HepG2 (cell line): ENCODE measurements around the gene ADH4. TPM values are rescaled to one million over a fixed set of nuclear protein-coding genes. Genes with fewer than 3 reads are reported as not detected.
"Not testable (repeated sequence)": the region's sequence is repeated elsewhere in the genome, so short reads cannot be mapped to it uniquely, and the experiment has no call there.

Source experiments
- ATAC-seq: fragments of 200-7000 bp; cut with Tn5 transposase; 3 replicates; pipeline ENCODE4 v1.9.1; 2020; ENCODE audit warnings: mild to moderate bottlenecking, moderate library complexity
- BruUV-seq: library from RNA; stranded (reverse); fragments of 400-500 nt; replicated peaks from 2 replicates; lab custom pipeline; 2021; lab: Mats Ljungman, UMichigan
- CTCF ChIA-PET: fragments of 300-600 bp; formaldehyde crosslinking; extraction: SDS; loops from one replicate; lab custom pipeline; 2021; ENCODE audit warnings: low total read pairs, inconsistent platforms, low intra/inter-chr PET ratio; lab: Yijun Ruan, JAX
- POLR2A ChIA-PET: fragments of 350-600 bp; sonication (Branson Sonifier 250); formaldehyde crosslinking; loops from one replicate; lab custom pipeline; 2020; ENCODE audit warnings: antibody characterized with exemption, inconsistent platforms; lab: Yijun Ruan, JAX
- DNase-seq: peaks from one replicate; pipeline ENCODE4 v3.0.0-alpha.2; 2015; ENCODE audit warnings: low spot score
- FAIRE-seq: peaks from 3 replicates; lab custom pipeline; 2011; peaks lifted over from hg19 to GRCh38; lab: Jason Lieb, UNC
- H2AFZ ChIP-seq: one replicate; pipeline ENCODE4 v1.6.1; 2011; ENCODE audit warnings: low read length, inconsistent platforms
- H3K27ac ChIP-seq: fragments of 300-600 bp; 3 replicates; pipeline ENCODE4 v1.8.0; 2011; ENCODE audit warnings: mixed run types, mild to moderate bottlenecking, mixed read lengths, low read length, inconsistent platforms; ENCODE audit not compliant: insufficient read depth; ENCODE audit errors: extremely low read length
- H3K27me3 ChIP-seq, 2 experiments: fragments of 200-600 bp in 1 of 2; 2 replicates in 1 of 2; 3 replicates in 1 of 2; pipeline versions ENCODE4 v1.6.0 to v1.8.0; 2011; ENCODE audit warnings: low read length in 2 of 2, mild to moderate bottlenecking in 2 of 2, moderate library complexity in 2 of 2, inconsistent platforms in 1 of 2; ENCODE audit not compliant: insufficient read depth in 2 of 2, control insufficient read depth in 1 of 2
- H3K36me3 ChIP-seq, 2 experiments: fragments of 200-600 bp in 1 of 2; replicated peaks in 1 of 2; 2 replicates in 1 of 2; 3 replicates in 1 of 2; pipeline versions ENCODE4 v1.5.1 to v1.8.0; 2011; ENCODE audit warnings: low read length in 2 of 2, inconsistent platforms in 1 of 2; ENCODE audit not compliant: insufficient read depth in 2 of 2, control insufficient read depth in 1 of 2
- H3K4me1 ChIP-seq: 2 replicates; pipeline ENCODE4 v1.5.1; 2012; ENCODE audit warnings: low read length, inconsistent platforms; ENCODE audit not compliant: insufficient read depth
- H3K4me2 ChIP-seq: 2 replicates; pipeline ENCODE4 v1.6.0; 2011; ENCODE audit warnings: low read depth, low read length, inconsistent platforms
- H3K4me3 ChIP-seq, 3 experiments: fragments of 200-600 bp in 1 of 3; sonication (generic), shearing (Covaris generic) in 1 of 3; replicated peaks in 1 of 3; 2 replicates each; pipeline ENCODE4 v1.5.1; 2011 to 2016; ENCODE audit warnings: low read length in 3 of 3, inconsistent platforms in 2 of 3, low read depth in 2 of 3, mild to moderate bottlenecking in 2 of 3, control low read depth in 1 of 3, mixed read lengths in 1 of 3; ENCODE audit not compliant: insufficient read depth in 1 of 3
- H3K79me2 ChIP-seq: one replicate; pipeline ENCODE4 v1.6.1; 2011; ENCODE audit warnings: low read length, inconsistent platforms; ENCODE audit not compliant: insufficient read depth
- H3K9ac ChIP-seq: 2 replicates; pipeline ENCODE4 v1.6.0; 2011; ENCODE audit warnings: mild to moderate bottlenecking, low read depth, low read length, inconsistent platforms; ENCODE audit not compliant: insufficient read depth
- H3K9me3 ChIP-seq: 2 replicates; pipeline ENCODE4 v1.5.1; 2012; ENCODE audit warnings: mild to moderate bottlenecking, low read length
- H4K20me1 ChIP-seq: 2 replicates; pipeline ENCODE4 v1.6.0; 2011; ENCODE audit warnings: inconsistent platforms, mild to moderate bottlenecking, low read length, moderate library complexity; ENCODE audit not compliant: insufficient read depth
- RBFOX2 ChIP-seq: fragments of 200-400 bp; formaldehyde crosslinking; IDR thresholded peaks from 2 replicates; pipeline ENCODE4 v1.6.1; 2017; ENCODE audit warnings: low read depth, mild to moderate bottlenecking, low read length
- TAF1 ChIP-seq: sonication (generic); formaldehyde crosslinking; IDR thresholded peaks from 2 replicates; pipeline ENCODE4 v1.4.0; 2020; ENCODE audit warnings: missing genetic modification reagents
- WGBS: methylation state at CpG from one replicate; pipeline ENCODE4 v1.1.6; 2017; ENCODE audit warnings: low lambda C conversion rate; 5-methylcytosine and 5-hydroxymethylcytosine counted together
- in situ Hi-C: cut with HindIII; loops from 2 replicates; pipeline ENCODE4 v1.10.0; 2017; ENCODE audit warnings: low pct_unique_long_range_greater_than_20kb; ENCODE audit not compliant: extremely low pct_ligation_motif_present
- intact Hi-C: fragments of 100-400 bp; cut with micrococcal nuclease; formaldehyde crosslinking; loops from one replicate; pipeline ENCODE4 v1.10.0; 2022; ENCODE audit not compliant: unreplicated experiment
- polyA plus RNA-seq, 8 experiments: library from polyadenylated mRNA; depleted of rRNA in 3 of 8; stranded (reverse) in 7 of 8; unstranded in 1 of 8; fragments of >200 nt; fragmentation: Illumina TruSeq in 4 of 8; extraction: Trizol in 4 of 8; gene quantifications; 2 replicates each; pipeline versions ENCODE4 v1.2.1 to v1.2.3, GENCODE V29; 2011 to 2016; ENCODE audit warnings: low read depth in 4 of 8, missing spikeins in 1 of 8, mixed read lengths in 1 of 8; ENCODE audit not compliant: insufficient read depth in 1 of 8
- total RNA-seq, 5 experiments: library from RNA; depleted of rRNA; stranded (reverse); fragments of >200 nt; fragmentation: Illumina TruSeq; extraction: Trizol; gene quantifications; 2 replicates each; pipeline ENCODE4 v1.2.3, GENCODE V29; 2016; ENCODE audit warnings: low read depth in 1 of 5
- TF ChIP-seq, protein P1 (sequence below): sonication (generic); formaldehyde crosslinking; IDR thresholded peaks from 2 replicates; pipeline ENCODE4 v1.5.0; 2020; ENCODE audit warnings: mild to moderate bottlenecking, missing genetic modification reagents, moderate library complexity

Gene ADH4
- total and polyA plus RNA-seq, 2 of the 13 experiments (the other 11 are each of a cell fraction or from before 2014, with no cell fraction given): 24.3 to 31.1 TPM

DNA sequence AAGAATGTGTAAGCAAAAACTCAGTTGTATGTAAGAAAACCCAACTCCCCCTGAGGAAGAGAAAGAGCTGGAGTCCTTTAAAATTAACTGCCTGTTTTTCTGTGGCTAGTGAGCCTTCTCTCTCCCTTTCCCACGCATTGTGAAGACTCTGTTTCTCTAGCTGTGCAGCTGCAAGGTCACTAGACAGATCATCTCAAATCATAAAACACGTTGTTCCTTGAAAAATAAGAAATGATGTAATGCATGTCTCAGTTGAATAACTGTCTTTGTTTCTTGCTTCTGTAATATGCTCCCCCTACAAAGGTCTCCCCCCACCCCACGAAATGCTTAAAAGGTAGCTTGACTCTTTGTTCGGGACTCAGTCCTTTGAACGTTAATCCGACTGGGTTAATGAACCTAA is 63.2 kb downstream of the ADH4 start:
- in situ Hi-C loops, H3K4me3 ChIP-seq, H3K27ac ChIP-seq, H3K4me2 ChIP-seq, H3K27me3 ChIP-seq, FAIRE-seq, ATAC-seq, H2AFZ ChIP-seq, DNase-seq, H3K9me3 ChIP-seq, CTCF ChIA-PET, H3K9ac ChIP-seq: not testable (repeated sequence)
- peaks cover 25 to 91% of the 10 kb centered on the region in 2 experiments for H3K36me3 ChIP-seq
- peaks cover 16% of the 10 kb centered on the region for H4K20me1 ChIP-seq
- POLR2A ChIA-PET: interaction anchor here (0.9 kb wide), 1 partner anchor 86 kb away, joined by 3 read pairs; the partner anchor contains the start of gene METAP1
- intact Hi-C loops: loop anchor here (10.0 kb wide), 2 partner anchors 134 to 384 kb away; partner anchors contain the start of gene ADH6
- TF ChIP-seq RBFOX2: 0 out of 2 replicates have a peak, but pooled peaks have one; percentile 43
- whole genome bisulfite sequencing: 77% methylated on average over 6 of the region's 6 CpGs
- peaks cover 74% of the 10 kb centered on the region for H3K4me1 ChIP-seq
- H3K79me2 ChIP-seq: peaks cover 44% of the 10 kb centered on the region
- TSS peak; percentile 4 for BruUV-seq

DNA sequence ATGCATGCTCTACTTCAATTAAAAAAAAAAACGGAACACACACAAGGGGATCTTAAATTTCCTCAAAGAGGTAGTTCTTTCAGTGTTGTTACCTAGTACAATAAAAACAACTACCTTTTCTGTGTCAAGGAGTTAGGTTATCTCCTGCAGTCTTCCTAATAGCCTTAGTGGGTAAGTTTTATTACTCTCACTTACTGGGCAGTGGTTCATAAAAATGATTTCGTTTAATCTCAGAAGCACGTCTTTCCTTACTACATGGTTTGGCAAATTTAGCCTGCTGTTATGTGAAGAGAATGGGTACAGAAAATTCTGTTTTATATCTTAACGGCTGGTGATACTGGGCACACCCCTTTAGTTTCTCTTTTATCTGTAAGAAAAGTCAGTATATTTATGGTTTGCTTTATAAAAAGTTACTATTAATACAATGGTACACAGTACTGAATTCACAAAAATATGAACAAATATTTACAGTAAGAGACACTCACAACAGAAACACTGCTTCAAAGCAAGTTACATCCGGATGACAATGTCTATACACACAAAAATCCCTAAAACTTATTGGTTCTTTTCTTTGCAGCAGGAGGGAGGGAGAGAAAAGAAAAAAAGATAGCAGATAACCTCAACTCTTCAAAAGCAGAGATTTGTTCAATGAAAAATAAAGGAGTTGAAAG is 64.3 kb downstream of the ADH4 start:
- FAIRE-seq (no peak), ATAC-seq (no peak), DNase-seq (no peak)
- ChIA-PET CTCF (no interaction called here), POLR2A (interaction anchor here (0.9 to 1.7 kb wide), 3 partner anchors 9 to 324 kb away, joined by 4 to 6 read pairs (median 4); partner anchors contain the start of genes ADH5 and METAP1)
- no peak overlapping the region for H2AFZ ChIP-seq
- in situ Hi-C loops (no loop called here), intact Hi-C loops (loop anchor here (5.0 to 10.0 kb wide), 3 partner anchors 135 to 808 kb away; partner anchors contain the start of gene ADH6)
- H3K9ac ChIP-seq: no peak overlapping the region
- no peak for TF ChIP-seq TAF1 (CRISPR knock-in tag)
- TF ChIP-seq, protein P1, sequence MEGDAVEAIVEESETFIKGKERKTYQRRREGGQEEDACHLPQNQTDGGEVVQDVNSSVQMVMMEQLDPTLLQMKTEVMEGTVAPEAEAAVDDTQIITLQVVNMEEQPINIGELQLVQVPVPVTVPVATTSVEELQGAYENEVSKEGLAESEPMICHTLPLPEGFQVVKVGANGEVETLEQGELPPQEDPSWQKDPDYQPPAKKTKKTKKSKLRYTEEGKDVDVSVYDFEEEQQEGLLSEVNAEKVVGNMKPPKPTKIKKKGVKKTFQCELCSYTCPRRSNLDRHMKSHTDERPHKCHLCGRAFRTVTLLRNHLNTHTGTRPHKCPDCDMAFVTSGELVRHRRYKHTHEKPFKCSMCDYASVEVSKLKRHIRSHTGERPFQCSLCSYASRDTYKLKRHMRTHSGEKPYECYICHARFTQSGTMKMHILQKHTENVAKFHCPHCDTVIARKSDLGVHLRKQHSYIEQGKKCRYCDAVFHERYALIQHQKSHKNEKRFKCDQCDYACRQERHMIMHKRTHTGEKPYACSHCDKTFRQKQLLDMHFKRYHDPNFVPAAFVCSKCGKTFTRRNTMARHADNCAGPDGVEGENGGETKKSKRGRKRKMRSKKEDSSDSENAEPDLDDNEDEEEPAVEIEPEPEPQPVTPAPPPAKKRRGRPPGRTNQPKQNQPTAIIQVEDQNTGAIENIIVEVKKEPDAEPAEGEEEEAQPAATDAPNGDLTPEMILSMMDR (CRISPR knock-in tag): no peak
- H4K20me1 ChIP-seq: peaks cover 9% of the 10 kb centered on the region; the same call in 1 of the 2 replicates
- no peak overlapping the region for H3K27ac ChIP-seq
- H3K79me2 ChIP-seq: peaks cover 33% of the 10 kb centered on the region
- no peak overlapping the region for H3K4me2 ChIP-seq
- no peak overlapping the region for H3K4me3 ChIP-seq
- peaks cover 70% of the 10 kb centered on the region for H3K4me1 ChIP-seq
- 91% methylated on average over 5 of the region's 5 CpGs for WGBS
- no peaks in the 10 kb centered on the region for H3K9me3 ChIP-seq
- H3K27me3 ChIP-seq: no peaks in the 10 kb centered on the region
- peaks cover 23 to 87% of the 10 kb centered on the region in 2 experiments for H3K36me3 ChIP-seq
- no TSS peak for BruUV-seq
